Lung (tissue), 12 donors: ENCODE data around the gene SFT2D1. TPM values are rescaled to one million over a fixed set of nuclear protein-coding genes. Genes with fewer than 3 reads are reported as not detected.

Experiments used
- ATAC-seq: fragments of 200-7000 bp; cut with Tn5 transposase; one replicate; pipeline ENCODE4 v1.9.1; 2020; ENCODE audit warnings: moderate number of reproducible peaks; ENCODE audit not compliant: insufficient read depth, low FRiP score
- DNase-seq, 3 donors: peaks; one replicate each; pipeline ENCODE4 v3.0.0-alpha.2; 2013 to 2017
- H3K27ac ChIP-seq, 2 donors: one replicate each; pipeline ENCODE4 v1.5.1; 2013; ENCODE audit warnings: mild to moderate bottlenecking in 2 of 2, moderate library complexity in 2 of 2, control low read depth in 1 of 2, inconsistent platforms in 1 of 2, low read depth in 1 of 2, low read length in 1 of 2
- H3K27me3 ChIP-seq, 3 donors: one replicate each; pipeline ENCODE4 v1.5.1; 2013; ENCODE audit warnings: low read length in 2 of 3; ENCODE audit not compliant: control insufficient read depth in 3 of 3, insufficient read depth in 3 of 3
- H3K36me3 ChIP-seq, 4 donors: one replicate each; pipeline ENCODE4 v1.5.1; 2013; ENCODE audit warnings: low read length in 4 of 4, mild to moderate bottlenecking in 1 of 4, moderate library complexity in 1 of 4; ENCODE audit not compliant: control insufficient read depth in 4 of 4, insufficient read depth in 4 of 4
- H3K4me1 ChIP-seq, 5 donors: one replicate each; pipeline ENCODE4 v1.5.1; 2013; ENCODE audit warnings: low read length in 5 of 5, mild to moderate bottlenecking in 2 of 5, moderate library complexity in 1 of 5; ENCODE audit not compliant: control insufficient read depth in 5 of 5, insufficient read depth in 5 of 5
- H3K4me3 ChIP-seq: one replicate; pipeline ENCODE4 v1.5.1; 2013; ENCODE audit warnings: mild to moderate bottlenecking, control low read depth, moderate library complexity
- H3K9ac ChIP-seq, 2 donors: one replicate each; pipeline ENCODE4 v1.5.1; 2013; ENCODE audit warnings: low read length in 2 of 2, control low read depth in 1 of 2; ENCODE audit not compliant: insufficient read depth in 1 of 2
- H3K9me3 ChIP-seq, 4 donors: one replicate each; pipeline ENCODE4 v1.5.1; 2013; ENCODE audit warnings: low read length in 3 of 4, mild to moderate bottlenecking in 1 of 4, moderate library complexity in 1 of 4; ENCODE audit not compliant: control insufficient read depth in 4 of 4, insufficient read depth in 3 of 4
- WGBS, 2 donors: extraction: QIAGEN DNeasy Blood & Tissue Kit; methylation state at CpG; one replicate each; pipeline ENCODE4 v1.1.7; 2013; 5-methylcytosine and 5-hydroxymethylcytosine counted together
- polyA plus RNA-seq, 2 donors: library from polyadenylated mRNA; stranded (reverse); fragments of 200-250 nt; gene quantifications; one replicate each; pipeline ENCODE4 v1.2.1, GENCODE V29; 2013
- total RNA-seq, 2 donors: library from RNA; depleted of rRNA in 1 of 2; stranded (reverse); fragments of >200 nt in 1 of 2; gene quantifications; one replicate each; pipeline ENCODE4 v1.2.1, GENCODE V29; 2014 to 2021
- TF ChIP-seq, protein P1 (sequence below): IDR thresholded peaks from 2 replicates; pipeline ENCODE4 v1.5.1; 2012; ENCODE audit warnings: mild to moderate bottlenecking; ENCODE audit errors: control extremely low read depth, extremely low read depth
- donor health status: control.
- donor health status: control.
- donor health status: Bipolar disorder and iron deficiency.
- donor health status: healthy.
- donor health status: DM: yes; HTN: yes; CAD: no.

Gene SFT2D1
- total and polyA plus RNA-seq, 4 donors, result 40.8 to 81.2 (median 58.8) TPM

DNA sequence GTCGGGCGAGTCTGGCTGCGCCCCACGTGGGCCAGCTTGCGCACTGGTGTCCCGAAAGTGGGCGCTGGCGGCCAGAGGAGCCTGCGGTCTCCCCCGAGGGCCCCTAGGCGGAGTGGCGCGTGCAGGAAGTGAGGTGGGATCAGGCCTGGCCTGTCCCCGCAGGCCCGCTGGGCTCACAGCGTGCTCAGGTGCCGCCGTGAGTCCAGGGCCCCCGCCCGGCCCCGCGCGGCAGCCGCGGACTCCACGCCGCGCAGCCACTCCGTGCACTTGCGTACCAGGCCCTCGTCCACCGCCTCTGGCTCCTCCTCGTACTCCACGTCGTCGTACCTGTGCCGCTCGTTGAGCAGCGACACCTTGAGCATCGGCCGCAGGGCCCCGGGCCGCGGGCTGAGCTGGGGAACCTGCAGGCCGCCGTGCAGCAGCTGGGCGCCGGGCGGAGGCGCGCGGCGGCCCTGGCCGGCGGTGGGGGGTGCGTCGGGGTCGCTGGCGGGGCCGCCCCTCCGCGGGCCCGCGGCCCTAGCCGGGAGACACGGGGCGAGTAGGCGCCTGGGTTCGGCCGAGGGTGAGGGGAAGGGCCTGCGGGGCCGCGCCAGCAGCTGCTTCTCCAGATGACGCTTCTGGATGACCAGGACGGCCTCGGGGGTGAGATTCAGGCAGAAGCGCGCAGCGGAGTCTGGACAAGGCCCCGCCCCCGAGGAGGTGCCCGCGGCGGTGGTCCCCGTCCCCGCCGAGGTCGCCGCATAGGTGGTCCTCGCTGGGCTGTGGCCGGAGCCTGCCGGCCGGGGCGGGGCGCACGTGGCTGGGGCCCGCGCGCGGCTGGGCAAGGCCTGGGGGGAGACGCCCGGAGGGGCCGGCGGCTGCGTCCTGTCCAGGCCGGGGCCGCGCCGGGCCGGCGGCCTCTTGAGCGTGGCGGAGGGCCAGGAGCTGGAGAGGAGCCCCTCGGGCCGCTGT lies 35.0 kb downstream of the SFT2D1 start:
- peaks cover 0 to 1% (median 0%) of the 10 kb centered on the region in 4 donors for H3K9me3 ChIP-seq
- WGBS, 2 donors, result 1 to 2% methylated on average over 79 to 115 of the region's 115 CpGs
- no peak overlapping the region for H3K27ac ChIP-seq
- TF ChIP-seq, protein P1, sequence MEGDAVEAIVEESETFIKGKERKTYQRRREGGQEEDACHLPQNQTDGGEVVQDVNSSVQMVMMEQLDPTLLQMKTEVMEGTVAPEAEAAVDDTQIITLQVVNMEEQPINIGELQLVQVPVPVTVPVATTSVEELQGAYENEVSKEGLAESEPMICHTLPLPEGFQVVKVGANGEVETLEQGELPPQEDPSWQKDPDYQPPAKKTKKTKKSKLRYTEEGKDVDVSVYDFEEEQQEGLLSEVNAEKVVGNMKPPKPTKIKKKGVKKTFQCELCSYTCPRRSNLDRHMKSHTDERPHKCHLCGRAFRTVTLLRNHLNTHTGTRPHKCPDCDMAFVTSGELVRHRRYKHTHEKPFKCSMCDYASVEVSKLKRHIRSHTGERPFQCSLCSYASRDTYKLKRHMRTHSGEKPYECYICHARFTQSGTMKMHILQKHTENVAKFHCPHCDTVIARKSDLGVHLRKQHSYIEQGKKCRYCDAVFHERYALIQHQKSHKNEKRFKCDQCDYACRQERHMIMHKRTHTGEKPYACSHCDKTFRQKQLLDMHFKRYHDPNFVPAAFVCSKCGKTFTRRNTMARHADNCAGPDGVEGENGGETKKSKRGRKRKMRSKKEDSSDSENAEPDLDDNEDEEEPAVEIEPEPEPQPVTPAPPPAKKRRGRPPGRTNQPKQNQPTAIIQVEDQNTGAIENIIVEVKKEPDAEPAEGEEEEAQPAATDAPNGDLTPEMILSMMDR, result no peak
- H3K27me3 ChIP-seq, result peaks cover 17 to 62% (median 44%) of the 10 kb centered on the region in 3 donors
- H3K36me3 ChIP-seq, result no peaks in the 10 kb centered on the region
- peak overlapping the region; percentile 24 for H3K4me3 ChIP-seq
- peaks cover 0 to 17% (median 0%) of the 10 kb centered on the region in 5 donors for H3K4me1 ChIP-seq
- ATAC-seq (peak; percentile 41), DNase-seq (peak; percentile 27 to 40 (median 30))
- H3K9ac ChIP-seq, result no peak overlapping the region

DNA sequence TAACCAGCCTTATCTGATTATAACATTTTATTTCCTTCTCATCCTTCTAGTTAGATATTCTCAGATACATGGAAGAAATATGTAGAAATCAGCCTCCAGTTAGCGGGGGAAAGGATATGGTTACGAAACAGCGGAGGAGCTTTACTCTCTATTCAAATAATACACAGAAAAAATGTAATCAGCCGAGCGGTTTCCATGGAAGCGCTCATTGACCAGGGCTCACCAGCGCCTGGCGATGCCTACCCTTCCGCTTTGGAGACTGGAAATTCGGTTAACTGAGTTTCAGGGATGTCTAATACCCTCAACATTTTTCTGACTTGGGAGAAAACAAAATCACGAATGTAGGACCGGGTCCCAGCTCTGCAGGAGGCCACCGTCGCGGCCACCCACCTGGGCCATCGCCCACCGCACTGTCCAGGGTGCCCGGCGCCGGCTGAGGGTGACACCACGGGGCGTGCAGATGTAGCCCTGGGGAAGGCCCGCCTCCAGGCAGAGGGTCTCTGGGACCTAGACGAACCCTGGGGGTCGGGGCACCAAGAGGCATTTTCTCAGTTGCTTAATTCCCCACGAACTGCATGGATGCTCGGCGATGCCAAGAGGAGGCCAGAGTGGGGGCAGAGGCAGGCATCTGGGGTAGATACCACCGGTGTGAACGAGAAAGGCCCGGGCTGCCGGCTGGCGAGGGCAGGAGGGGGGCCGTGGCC lies 35.8 kb downstream of the SFT2D1 start:
- Histone ChIP-seq H3K36me3 (no peaks in the 10 kb centered on the region), H3K27ac (no peak overlapping the region), H3K4me3 (no peak overlapping the region), H3K27me3 (peaks cover 17 to 62% (median 44%) of the 10 kb centered on the region in 3 donors), H3K9me3 (peaks cover 0 to 3% (median 0%) of the 10 kb centered on the region in 4 donors), H3K9ac (no peak overlapping the region), H3K4me1 (peaks cover 0 to 17% (median 0%) of the 10 kb centered on the region in 5 donors)
- peak in 2 of 3 donors; percentile 9 to 30 for DNase-seq
- TF ChIP-seq, protein P1, result no peak
- ATAC-seq, result no peak
- WGBS, 2 donors, result 49 to 50% methylated on average over 33 to 34 of the region's 34 CpGs

DNA sequence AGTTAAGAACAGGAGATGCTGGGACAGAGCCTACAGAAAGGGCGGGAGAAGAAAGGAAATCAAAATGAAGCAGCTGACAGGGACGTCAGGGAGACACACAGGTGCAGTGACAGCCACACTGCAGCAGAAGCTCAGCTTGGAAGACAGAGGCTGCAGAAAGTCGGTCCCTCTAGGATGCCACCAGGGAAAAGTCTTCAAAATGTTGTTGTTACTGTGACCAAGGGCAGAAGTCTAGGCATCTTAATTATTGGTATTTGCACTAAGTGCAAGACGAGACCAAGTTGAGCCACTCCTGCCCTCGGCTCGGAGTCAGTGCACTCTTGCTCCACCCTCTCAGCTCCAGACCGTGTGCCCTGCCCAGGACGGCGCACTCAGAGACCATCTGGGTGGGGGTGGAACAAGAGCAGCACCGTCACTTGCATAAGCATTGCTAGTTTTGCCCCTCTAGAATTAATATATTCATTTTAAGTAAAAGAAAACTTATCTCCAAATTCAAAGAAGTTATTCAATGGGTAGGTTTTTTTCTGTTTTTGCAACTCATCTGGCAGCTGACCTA lies 36.7 kb downstream of the SFT2D1 start:
- 60 to 68% methylated on average over 10 of the region's 10 CpGs for WGBS, 2 donors

More for the DNA sequence above, 36.7 kb downstream of the SFT2D1 start:
- H3K27me3 ChIP-seq, result peaks cover 17 to 59% (median 42%) of the 10 kb centered on the region in 3 donors
- no peaks in the 10 kb centered on the region for H3K36me3 ChIP-seq
- no peak overlapping the region for H3K4me3 ChIP-seq
- H3K27ac ChIP-seq, result no peak overlapping the region
- H3K9me3 ChIP-seq, result peaks cover 0 to 3% (median 0%) of the 10 kb centered on the region in 4 donors
- no peak for DNase-seq
- no peak overlapping the region for H3K9ac ChIP-seq
- H3K4me1 ChIP-seq, result peaks cover 0 to 17% (median 0%) of the 10 kb centered on the region in 5 donors
- no peak for ATAC-seq
- TF ChIP-seq, protein P1, result no peak
